ENCODE measurements around the gene XCR1.

DNA sequence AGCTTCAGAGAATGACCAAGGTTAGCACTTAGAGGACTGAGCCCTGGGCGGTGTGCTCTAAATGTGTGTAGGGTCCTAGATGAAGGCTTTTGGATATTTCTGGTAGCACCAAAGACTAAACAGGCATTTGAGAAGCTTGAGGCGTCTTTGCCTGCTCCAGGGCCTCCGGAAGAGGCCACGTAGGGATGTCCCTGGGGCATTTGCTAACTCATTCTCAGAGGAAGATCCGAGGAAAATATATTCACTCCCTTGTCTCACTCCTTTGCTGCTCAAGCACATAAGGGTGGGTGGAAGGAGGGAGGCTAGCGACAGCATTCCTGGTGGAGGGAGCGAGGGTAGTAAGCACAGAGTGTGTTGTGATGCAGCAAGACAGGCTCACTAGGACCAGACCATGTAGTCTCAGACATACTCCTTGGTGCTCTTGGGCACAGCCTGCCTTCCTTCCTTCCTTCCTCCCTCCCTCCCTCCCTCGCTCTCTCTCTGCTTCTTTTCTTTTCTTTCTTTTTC, 38.5 kb upstream of the XCR1 start:
- TF ChIP-seq, protein P1, sequence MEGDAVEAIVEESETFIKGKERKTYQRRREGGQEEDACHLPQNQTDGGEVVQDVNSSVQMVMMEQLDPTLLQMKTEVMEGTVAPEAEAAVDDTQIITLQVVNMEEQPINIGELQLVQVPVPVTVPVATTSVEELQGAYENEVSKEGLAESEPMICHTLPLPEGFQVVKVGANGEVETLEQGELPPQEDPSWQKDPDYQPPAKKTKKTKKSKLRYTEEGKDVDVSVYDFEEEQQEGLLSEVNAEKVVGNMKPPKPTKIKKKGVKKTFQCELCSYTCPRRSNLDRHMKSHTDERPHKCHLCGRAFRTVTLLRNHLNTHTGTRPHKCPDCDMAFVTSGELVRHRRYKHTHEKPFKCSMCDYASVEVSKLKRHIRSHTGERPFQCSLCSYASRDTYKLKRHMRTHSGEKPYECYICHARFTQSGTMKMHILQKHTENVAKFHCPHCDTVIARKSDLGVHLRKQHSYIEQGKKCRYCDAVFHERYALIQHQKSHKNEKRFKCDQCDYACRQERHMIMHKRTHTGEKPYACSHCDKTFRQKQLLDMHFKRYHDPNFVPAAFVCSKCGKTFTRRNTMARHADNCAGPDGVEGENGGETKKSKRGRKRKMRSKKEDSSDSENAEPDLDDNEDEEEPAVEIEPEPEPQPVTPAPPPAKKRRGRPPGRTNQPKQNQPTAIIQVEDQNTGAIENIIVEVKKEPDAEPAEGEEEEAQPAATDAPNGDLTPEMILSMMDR (conservative IDR thresholded peaks at IDR 0.05), result no peak
- TF ChIP-seq ZFX (IDR thresholded peaks at IDR 0.05), result no peak

Measured in C4-2B (cell line).